GM12878 (cell line): Measurements from ENCODE around the gene RNU1-3. TPM values are rescaled to one million over a fixed set of nuclear protein-coding genes. Genes with fewer than 3 reads are reported as not detected.
A peak's percentile ranks its signal among the peaks of the same experiment; 100 is the strongest.
"Not testable (repeated sequence)": the region's sequence is repeated elsewhere in the genome, so short reads cannot be mapped to it uniquely, and the experiment has no call there.

Source experiments
- ATAC-seq: fragments of 200-7000 bp; cut with Tn5 transposase; 3 replicates; pipeline ENCODE4 v1.9.1; 2020; ENCODE audit warnings: mild to moderate bottlenecking, moderate library complexity
- BruUV-seq: library from RNA; stranded (reverse); fragments of 400-500 nt; replicated peaks from 2 replicates; lab custom pipeline; 2021; lab: Mats Ljungman, UMichigan
- CTCF ChIA-PET: fragments of 300-600 bp; sonication (Branson Sonifier 250); formaldehyde crosslinking; extraction: SDS; loops from one replicate; lab custom pipeline; 2021; ENCODE audit warnings: inconsistent platforms; lab: Yijun Ruan, JAX
- POLR2A ChIA-PET: fragments of 350-600 bp; formaldehyde crosslinking; extraction: SDS; loops from one replicate; lab custom pipeline; 2021; ENCODE audit warnings: inconsistent platforms; lab: Charles Lee
- RAD21 ChIA-PET: fragments of 300-600 bp; sonication (Branson Sonifier 250); formaldehyde crosslinking; loops from one replicate; lab custom pipeline; 2023; ENCODE audit warnings: antibody characterized with exemption; ENCODE audit not compliant: unreplicated experiment; lab: Charles Lee
- SMC1A ChIA-PET: fragments of 300-600 bp; sonication (Branson Sonifier 250); formaldehyde crosslinking; loops from one replicate; lab custom pipeline; 2023; ENCODE audit not compliant: unreplicated experiment, uncharacterized antibody; lab: Charles Lee
- DNase-seq: peaks from one replicate; pipeline ENCODE4 v3.0.0-alpha.2; 2011; ENCODE audit warnings: low read depth, low spot score
- FAIRE-seq: peaks from 3 replicates; lab custom pipeline; 2011; peaks lifted over from hg19 to GRCh38; lab: Jason Lieb, UNC
- H2AFZ ChIP-seq: 2 replicates; pipeline ENCODE4 v1.6.0; 2011; ENCODE audit warnings: low read depth, low read length, control low read depth; ENCODE audit not compliant: control insufficient read depth
- H3K27ac ChIP-seq: 2 replicates; pipeline ENCODE4 v1.5.1; 2011; ENCODE audit warnings: control low read depth; ENCODE audit not compliant: control insufficient read depth, insufficient read depth
- H3K27me3 ChIP-seq, 2 experiments: replicated peaks in 1 of 2; 2 replicates each; pipeline versions ENCODE4 v1.6.0 to v1.6.1; 2011; ENCODE audit warnings: low read length in 1 of 2; ENCODE audit not compliant: control insufficient read depth in 2 of 2, insufficient read depth in 2 of 2
- H3K36me3 ChIP-seq, 2 experiments: 2 replicates each; pipeline ENCODE4 v1.5.1; 2011; ENCODE audit warnings: low read length in 1 of 2; ENCODE audit not compliant: control insufficient read depth in 2 of 2, insufficient read depth in 2 of 2
- H3K4me1 ChIP-seq: 2 replicates; pipeline ENCODE4 v1.6.1; 2011; ENCODE audit warnings: mild to moderate bottlenecking, low read length, moderate library complexity, mixed read lengths; ENCODE audit not compliant: control insufficient read depth, insufficient read depth
- H3K4me2 ChIP-seq: 2 replicates; pipeline ENCODE4 v1.6.0; 2011; ENCODE audit warnings: control low read depth; ENCODE audit not compliant: control insufficient read depth, insufficient read depth
- H3K4me3 ChIP-seq: fragments of 200-600 bp; sonication (generic); 2 replicates; pipeline ENCODE4 v1.5.1; 2016
- H3K79me2 ChIP-seq: 2 replicates; pipeline ENCODE4 v1.6.0; 2011; ENCODE audit warnings: low read length; ENCODE audit not compliant: control insufficient read depth, insufficient read depth
- H3K9ac ChIP-seq: 2 replicates; pipeline ENCODE4 v1.8.0; 2011; ENCODE audit warnings: low read length, control low read depth, mixed read lengths; ENCODE audit not compliant: control insufficient read depth, insufficient read depth
- H3K9me3 ChIP-seq: replicated peaks from 3 replicates; pipeline ENCODE4 v1.5.1; 2011; ENCODE audit warnings: mild to moderate bottlenecking, low read length; ENCODE audit not compliant: control insufficient read depth, insufficient read depth
- H4K20me1 ChIP-seq: 2 replicates; pipeline ENCODE4 v1.6.0; 2011; ENCODE audit not compliant: control insufficient read depth, insufficient read depth
- WGBS: methylation state at CpG from one replicate; pipeline ENCODE4 v1.1.6; 2016; ENCODE audit warnings: low lambda C conversion rate; ENCODE audit not compliant: insufficient replicate concordance, insufficient coverage; ENCODE audit errors: missing lambda C conversion rate; 5-methylcytosine and 5-hydroxymethylcytosine counted together
- in situ Hi-C: fragments of 300-500 bp; cut with MboI; formaldehyde crosslinking; loops from 9 replicates; pipeline ENCODE4 v1.14.3; 2018; ENCODE audit warnings: mixed read lengths
- intact Hi-C: fragments of 100-400 bp; cut with micrococcal nuclease; formaldehyde crosslinking; loops from one replicate; pipeline ENCODE4 v1.14.2; 2022; ENCODE audit not compliant: unreplicated experiment
- polyA plus RNA-seq, 11 experiments: library from polyadenylated mRNA; depleted of rRNA in 4 of 11; unstranded in 6 of 11; stranded (reverse) in 5 of 11; fragments of >200 nt; fragmentation: Nextera tagmentation in 4 of 11; fragmentation: Illumina TruSeq in 1 of 11; extraction: Ambion mirVana in 4 of 11; extraction: Trizol in 1 of 11; gene quantifications; 1 replicate in 1 of 11; 2 replicates in 10 of 11; pipeline versions ENCODE4 v1.2.1 to v1.2.3, GENCODE V29; 2011 to 2016; ENCODE audit warnings: inconsistent platforms in 2 of 11, missing spikeins in 2 of 11, low read depth in 1 of 11
- total RNA-seq, 4 experiments: library from RNA; depleted of rRNA in 3 of 4; stranded (reverse); fragments of >200 nt in 3 of 4; fragmentation: Illumina TruSeq in 1 of 4; extraction: Trizol in 1 of 4; gene quantifications; 2 replicates each; pipeline versions ENCODE4 v1.2.1 to v1.2.3, GENCODE V29; 2013 to 2021
- TF ChIP-seq, protein P1 (sequence below), 3 experiments: IDR thresholded peaks in 2 of 3; conservative IDR thresholded peaks in 1 of 3; 2 replicates each; pipeline ENCODE4 v1.5.1; 2011; ENCODE audit warnings: low read depth in 3 of 3, low read length in 3 of 3, mild to moderate bottlenecking in 3 of 3, control low read depth in 2 of 3, moderate library complexity in 2 of 3, inconsistent platforms in 1 of 3, mixed read lengths in 1 of 3; ENCODE audit not compliant: control insufficient read depth in 2 of 3, insufficient read depth in 1 of 3; ENCODE audit errors: extremely low read depth in 1 of 3

Gene RNU1-3
- total and polyA plus RNA-seq, 10 of the 15 experiments (the other 5 are each of a cell fraction or from before 2014, with no cell fraction given): under 0.01 to 20,946 (median 4.7) TPM; not detected in 2

DNA sequence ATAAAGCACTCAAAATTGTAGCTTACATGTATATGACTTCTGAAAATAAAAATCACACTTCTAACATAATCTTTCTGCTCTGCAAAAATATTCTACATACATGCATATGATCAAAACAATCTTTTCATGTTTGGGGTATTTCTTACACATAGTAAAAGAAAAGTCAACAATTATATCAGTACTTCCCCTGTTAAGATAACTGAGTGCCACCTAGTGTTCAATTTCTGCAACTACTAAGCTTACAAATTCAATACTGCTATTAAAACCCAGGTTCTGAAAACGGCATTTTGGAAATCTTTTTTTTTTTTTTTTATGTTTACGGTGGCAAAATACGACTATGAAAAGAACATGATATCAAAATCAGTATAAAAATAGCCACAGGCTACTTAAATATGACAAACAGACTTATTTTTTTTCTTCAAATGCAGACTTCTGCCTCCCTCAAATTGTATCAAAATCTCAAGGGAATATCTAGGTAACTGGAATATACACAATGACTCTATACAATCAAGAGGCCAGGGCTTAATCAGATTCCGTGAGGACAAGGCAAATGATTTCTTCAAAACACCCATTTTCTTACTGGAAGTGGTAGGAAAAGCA lies 18.1 kb upstream of the RNU1-3 start:
- FAIRE-seq, CTCF ChIA-PET, H3K9ac ChIP-seq, H3K36me3 ChIP-seq, intact Hi-C loops, H3K27ac ChIP-seq, H3K9me3 ChIP-seq, H3K4me1 ChIP-seq, POLR2A ChIA-PET, H3K79me2 ChIP-seq, RAD21 ChIA-PET, H3K27me3 ChIP-seq, H2AFZ ChIP-seq, SMC1A ChIA-PET, DNase-seq, H4K20me1 ChIP-seq, H3K4me2 ChIP-seq, in situ Hi-C loops, H3K4me3 ChIP-seq: not testable (repeated sequence)
- peak; percentile 85 for ATAC-seq
- TSS peak; percentile 79 for BruUV-seq
- WGBS: no CpG with 5 or more reads among the region's 4 CpGs
- TF ChIP-seq, protein P1, sequence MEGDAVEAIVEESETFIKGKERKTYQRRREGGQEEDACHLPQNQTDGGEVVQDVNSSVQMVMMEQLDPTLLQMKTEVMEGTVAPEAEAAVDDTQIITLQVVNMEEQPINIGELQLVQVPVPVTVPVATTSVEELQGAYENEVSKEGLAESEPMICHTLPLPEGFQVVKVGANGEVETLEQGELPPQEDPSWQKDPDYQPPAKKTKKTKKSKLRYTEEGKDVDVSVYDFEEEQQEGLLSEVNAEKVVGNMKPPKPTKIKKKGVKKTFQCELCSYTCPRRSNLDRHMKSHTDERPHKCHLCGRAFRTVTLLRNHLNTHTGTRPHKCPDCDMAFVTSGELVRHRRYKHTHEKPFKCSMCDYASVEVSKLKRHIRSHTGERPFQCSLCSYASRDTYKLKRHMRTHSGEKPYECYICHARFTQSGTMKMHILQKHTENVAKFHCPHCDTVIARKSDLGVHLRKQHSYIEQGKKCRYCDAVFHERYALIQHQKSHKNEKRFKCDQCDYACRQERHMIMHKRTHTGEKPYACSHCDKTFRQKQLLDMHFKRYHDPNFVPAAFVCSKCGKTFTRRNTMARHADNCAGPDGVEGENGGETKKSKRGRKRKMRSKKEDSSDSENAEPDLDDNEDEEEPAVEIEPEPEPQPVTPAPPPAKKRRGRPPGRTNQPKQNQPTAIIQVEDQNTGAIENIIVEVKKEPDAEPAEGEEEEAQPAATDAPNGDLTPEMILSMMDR (IDR thresholded peaks at IDR 0.05 in 2 of 3, conservative IDR thresholded peaks at IDR 0.05 in 1 of 3; ENCODE audit: control insufficient read depth in 2 of 3, extremely low read depth in 1 of 3, insufficient read depth in 1 of 3, low read depth in 3 of 3, low read length in 3 of 3): 0 out of 6 replicates have a peak, but pooled peaks of 1 of the 3 experiments have one; percentile 4

DNA sequence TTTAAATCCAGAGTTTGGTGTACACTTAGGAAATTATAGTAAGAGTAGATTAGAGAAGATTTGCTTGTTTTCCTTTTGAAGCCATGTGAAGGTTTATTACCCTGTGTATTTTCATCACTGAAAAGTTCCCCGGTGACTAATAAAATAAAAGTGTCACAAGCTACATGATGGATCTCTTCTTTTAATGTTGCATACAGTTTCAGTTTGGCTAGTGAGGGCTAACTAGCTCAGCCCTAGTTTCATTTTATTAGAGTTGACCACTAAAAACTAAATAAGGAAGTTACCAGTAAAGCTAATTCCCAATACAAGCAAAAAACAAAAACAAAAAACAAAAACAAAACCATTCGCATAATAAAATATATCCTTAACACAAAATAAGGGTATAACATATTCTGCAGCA lies 17.4 kb upstream of the RNU1-3 start:
- H3K27ac ChIP-seq, H4K20me1 ChIP-seq, in situ Hi-C loops, FAIRE-seq, H3K36me3 ChIP-seq, RAD21 ChIA-PET, H3K9me3 ChIP-seq, CTCF ChIA-PET, H3K4me1 ChIP-seq, H3K79me2 ChIP-seq, H2AFZ ChIP-seq, DNase-seq, BruUV-seq, H3K4me2 ChIP-seq, SMC1A ChIA-PET, H3K9ac ChIP-seq, H3K27me3 ChIP-seq, intact Hi-C loops, POLR2A ChIA-PET, H3K4me3 ChIP-seq: not testable (repeated sequence)
- 0% methylated on average over 1 of the region's 2 CpGs for WGBS
- peak; percentile 96 for ATAC-seq

DNA sequence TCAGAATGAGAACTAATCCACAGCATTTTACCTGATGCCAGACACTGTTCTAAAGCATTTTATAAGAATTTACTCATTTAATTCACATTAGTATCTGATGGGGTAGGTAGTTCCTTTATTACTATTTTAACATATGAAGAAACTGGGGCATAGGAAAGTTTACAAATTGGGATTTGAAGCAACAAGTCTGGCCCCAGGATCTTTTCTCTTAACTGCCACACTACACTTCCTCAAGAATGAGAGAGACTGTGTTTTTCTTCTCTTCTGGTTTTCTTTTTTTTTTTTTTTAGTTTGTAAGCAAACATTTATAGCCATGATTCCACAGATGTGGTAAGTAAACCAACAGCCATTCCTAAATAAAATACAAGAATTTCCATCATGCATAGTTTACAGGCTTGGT lies 16.1 kb upstream of the RNU1-3 start:
- H4K20me1 ChIP-seq, H3K79me2 ChIP-seq, H3K27ac ChIP-seq, RAD21 ChIA-PET, H2AFZ ChIP-seq, H3K36me3 ChIP-seq, H3K9me3 ChIP-seq, H3K9ac ChIP-seq, BruUV-seq, FAIRE-seq, SMC1A ChIA-PET, in situ Hi-C loops, DNase-seq, H3K4me1 ChIP-seq, intact Hi-C loops, H3K4me2 ChIP-seq, POLR2A ChIA-PET, CTCF ChIA-PET, H3K27me3 ChIP-seq, H3K4me3 ChIP-seq, ATAC-seq: not testable (repeated sequence)
